NOMO-1 treated with DMSO at 0.1 percent for 48 hours (cell line): ENCODE data around the gene TRIM51.
"Not testable (repeated sequence)": the region's sequence is repeated elsewhere in the genome, so short reads cannot be mapped to it uniquely, and the experiment has no call there.

Experiments
- DNase-seq: peaks from one replicate; lab custom pipeline; 2025; ENCODE audit not compliant: unreplicated experiment; lab: John Stamatoyannopoulos, UW

TRIM51 gene

GRCh38 chr11:55882997-55883396 lies at the start of gene TRIM51:
Gene TRIM51 (plus strand): TSS chr11:55883297. CDS start chr11:55885429, 2,132 bp downstream.
- DNase-seq: not testable (repeated sequence)

GRCh38 chr11:55838452-55838851 lies 44.6 kb upstream of the TRIM51 start, which contains the start of gene OR5D16:
Gene OR5D16 (plus strand): TSS chr11:55838752. CDS start chr11:55838752, 0 bp downstream.
- DNase-seq: no peak

- DNase-seq: no peak
Observed at GRCh38 chr11:55847453-55847852, 35.6 kb upstream of the TRIM51 start.

- no peak for DNase-seq
Observed at GRCh38 chr11:55849037-55849436, 34.1 kb upstream of the TRIM51 start.

GRCh38 chr11:55852141-55852540 lies 31.0 kb upstream of the TRIM51 start:
- DNase-seq: no peak

GRCh38 chr11:55854704-55855103 lies 28.4 kb upstream of the TRIM51 start:
- DNase-seq: no peak

GRCh38 chr11:55867354-55867753 lies 15.7 kb upstream of the TRIM51 start:
- DNase-seq: not testable (repeated sequence)

- not testable (repeated sequence) for DNase-seq
Observed at GRCh38 chr11:55872731-55873130, 10.4 kb upstream of the TRIM51 start.

- not testable (repeated sequence) for DNase-seq
Observed at GRCh38 chr11:55873146-55873545, 10.0 kb upstream of the TRIM51 start.

- not testable (repeated sequence) for DNase-seq
Observed at GRCh38 chr11:55884995-55885394, 1.9 kb downstream of the TRIM51 start.

GRCh38 chr11:55885481-55885880 lies 2.4 kb downstream of the TRIM51 start:
- not testable (repeated sequence) for DNase-seq

- no peak for DNase-seq
Observed at GRCh38 chr11:55895216-55895615, 12.1 kb downstream of the TRIM51 start.

- DNase-seq: no peak
Observed at GRCh38 chr11:55902308-55902707, 19.2 kb downstream of the TRIM51 start.

- no peak for DNase-seq
Observed at GRCh38 chr11:55914482-55914881, 31.4 kb downstream of the TRIM51 start, which contains the start of gene OR5W2. Gene OR5W2 (minus strand): TSS chr11:55914582. CDS start chr11:55914582, 0 bp downstream.

GRCh38 chr11:55920537-55920936 lies 37.4 kb downstream of the TRIM51 start:
- DNase-seq: no peak

- DNase-seq: no peak
Observed at GRCh38 chr11:55936300-55936699, 53.2 kb downstream of the TRIM51 start, which contains the start of gene OR5I1. Gene OR5I1 (minus strand): TSS chr11:55936400. CDS start chr11:55936400, 0 bp downstream.
